Sigmoid colon (tissue), 7 donors: ENCODE data around the gene MAF. TPM values are rescaled to one million over a fixed set of nuclear protein-coding genes. Genes with fewer than 3 reads are reported as not detected.

Experiments used
- DNase-seq: peaks from one replicate; pipeline ENCODE4 v3.0.0-alpha.2; 2019
- H3K27ac ChIP-seq, 4 donors: fragments of 200-600 bp; sonication (generic); one replicate each; pipeline ENCODE4 v1.5.1; 2016 to 2019; ENCODE audit warnings: mild to moderate bottlenecking in 1 of 4
- H3K27me3 ChIP-seq, 3 donors: fragments of 200-600 bp; sonication (generic); one replicate each; pipeline ENCODE4 v1.5.1; 2019; ENCODE audit warnings: mild to moderate bottlenecking in 1 of 3
- H3K36me3 ChIP-seq, 4 donors: fragments of 200-600 bp; sonication (generic); one replicate each; pipeline ENCODE4 v1.5.1; 2016 to 2019
- H3K4me1 ChIP-seq, 4 donors: fragments of 200-600 bp; sonication (generic); one replicate each; pipeline ENCODE4 v1.5.1; 2017 to 2019
- H3K4me3 ChIP-seq, 4 donors: fragments of 200-600 bp; sonication (generic); one replicate each; pipeline ENCODE4 v1.5.1; 2017 to 2019; ENCODE audit warnings: mild to moderate bottlenecking in 2 of 4, moderate library complexity in 1 of 4
- H3K9me3 ChIP-seq, 4 donors: fragments of 200-600 bp in 3 of 4; sonication (generic) in 3 of 4; one replicate each; pipeline versions ENCODE4 v1.5.1 to v1.6.1; 2013 to 2019
- CTCF ChIP-seq, 4 experiments: fragments of 450-650 bp in 3 of 4; fragments of 200-600 bp in 1 of 4; IDR thresholded peaks; one replicate each; pipeline ENCODE4 v1.5.1; 2016 to 2019; ENCODE audit warnings: antibody characterized with exemption in 4 of 4, mild to moderate bottlenecking in 3 of 4, moderate library complexity in 2 of 4
- EP300 ChIP-seq, 4 donors: sonication (generic); formaldehyde crosslinking; IDR thresholded peaks; one replicate each; pipeline ENCODE4 v1.6.1; 2017; ENCODE audit warnings: antibody characterized with exemption in 4 of 4
- POLR2A ChIP-seq, 2 donors: fragments of 450-650 bp; IDR thresholded peaks; one replicate each; pipeline ENCODE4 v1.6.1; 2016; ENCODE audit warnings: antibody characterized with exemption in 2 of 2, mild to moderate bottlenecking in 2 of 2, moderate library complexity in 2 of 2
- POLR2AphosphoS5 ChIP-seq, 4 donors: sonication (generic); formaldehyde crosslinking; IDR thresholded peaks; one replicate each; pipeline ENCODE4 v1.6.1; 2017; ENCODE audit warnings: antibody characterized with exemption in 4 of 4
- WGBS, 2 donors: extraction: QIAGEN DNeasy Blood & Tissue Kit; methylation state at CpG; one replicate each; pipeline ENCODE4 v1.1.7; 2013; 5-methylcytosine and 5-hydroxymethylcytosine counted together
- intact Hi-C: fragments of 100-400 bp; cut with DNase I; formaldehyde crosslinking; loops from one replicate; pipeline ENCODE4 v1.15.1; 2023
- polyA plus RNA-seq, 3 donors: library from polyadenylated mRNA; stranded (reverse); fragments of 200-250 nt; gene quantifications; one replicate each; pipeline ENCODE4 v1.2.3, GENCODE V29; 2013
- total RNA-seq, 4 donors: library from RNA; depleted of rRNA; stranded (reverse); fragments of >200 nt; gene quantifications; one replicate each; pipeline ENCODE4 v1.1.0, GENCODE V29; 2016
- donor health status: healthy with polysubstance abuse.
- donor health status: Bipolar disorder and iron deficiency.
- donor health status: healthy.

MAF gene
- total and polyA plus RNA-seq, 7 donors: 6.0 to 46.3 (median 19.1) TPM

DNA sequence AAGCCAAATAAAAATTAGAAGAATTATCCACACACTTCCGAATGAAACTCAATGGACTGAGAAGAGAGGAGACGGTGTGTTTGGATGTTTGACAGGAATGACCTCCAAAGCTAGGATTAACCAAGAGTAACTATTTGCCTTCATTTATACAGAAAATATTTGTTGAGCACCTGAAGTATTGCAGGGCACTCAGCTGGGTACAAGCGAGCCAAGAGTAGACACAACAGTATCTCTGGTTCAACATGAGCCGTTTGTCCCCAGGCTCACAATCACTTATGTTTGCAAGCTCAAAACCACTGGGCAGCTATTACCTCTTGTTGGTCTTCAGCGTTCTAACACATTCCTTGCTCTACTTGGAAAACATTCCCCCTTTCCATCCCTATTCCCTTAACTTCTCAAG is 38.8 kb downstream of the MAF start:
- Histone ChIP-seq H3K9me3 (no peaks in the 10 kb centered on the region), H3K4me1 (no peaks in the 10 kb centered on the region), H3K27me3 (no peaks in the 10 kb centered on the region), H3K4me3 (no peak overlapping the region), H3K36me3 (no peaks in the 10 kb centered on the region), H3K27ac (no peak overlapping the region)
- no peak for DNase-seq
- WGBS, 2 donors: 78 to 90% methylated on average over 5 of the region's 5 CpGs
- intact Hi-C loops: no loop called here
- no peak for TF ChIP-seq POLR2AphosphoS5 (IDR thresholded peaks at IDR 0.05)
- TF ChIP-seq EP300 (IDR thresholded peaks at IDR 0.05): no peak
- no peak for TF ChIP-seq CTCF (IDR thresholded peaks at IDR 0.05)
- no peak for TF ChIP-seq POLR2A (IDR thresholded peaks at IDR 0.05)

DNA sequence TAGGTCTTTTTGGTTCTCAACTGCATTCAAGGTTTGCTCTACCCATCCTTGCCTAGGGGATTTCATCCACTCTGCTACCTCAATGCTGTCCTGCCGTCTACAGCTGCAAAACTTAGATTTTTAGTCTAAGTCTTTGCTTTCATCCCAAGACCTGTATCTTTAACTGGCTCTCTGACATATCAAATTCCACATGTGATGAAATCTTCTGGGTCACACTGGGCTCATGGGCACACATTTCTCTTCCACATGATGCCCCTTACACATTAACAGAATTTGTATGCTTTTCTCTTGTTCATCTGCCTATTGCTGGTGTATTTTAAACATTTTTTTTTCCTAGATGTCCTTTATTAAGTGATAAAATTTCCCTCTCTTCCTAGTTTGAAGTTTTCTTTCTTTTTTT is 39.6 kb downstream of the MAF start:
- no peak overlapping the region for H3K4me3 ChIP-seq
- TF ChIP-seq POLR2A (IDR thresholded peaks at IDR 0.05) (no peak), CTCF (IDR thresholded peaks at IDR 0.05) (no peak), POLR2AphosphoS5 (IDR thresholded peaks at IDR 0.05) (no peak), EP300 (IDR thresholded peaks at IDR 0.05) (no peak)
- no peaks in the 10 kb centered on the region for H3K9me3 ChIP-seq
- DNase-seq: no peak
- H3K27me3 ChIP-seq: no peaks in the 10 kb centered on the region
- intact Hi-C loops: no loop called here
- no peaks in the 10 kb centered on the region for H3K4me1 ChIP-seq
- 85 to 88% methylated on average over 1 of the region's 1 CpG for WGBS, 2 donors
- H3K36me3 ChIP-seq: no peaks in the 10 kb centered on the region
- no peak overlapping the region for H3K27ac ChIP-seq

DNA sequence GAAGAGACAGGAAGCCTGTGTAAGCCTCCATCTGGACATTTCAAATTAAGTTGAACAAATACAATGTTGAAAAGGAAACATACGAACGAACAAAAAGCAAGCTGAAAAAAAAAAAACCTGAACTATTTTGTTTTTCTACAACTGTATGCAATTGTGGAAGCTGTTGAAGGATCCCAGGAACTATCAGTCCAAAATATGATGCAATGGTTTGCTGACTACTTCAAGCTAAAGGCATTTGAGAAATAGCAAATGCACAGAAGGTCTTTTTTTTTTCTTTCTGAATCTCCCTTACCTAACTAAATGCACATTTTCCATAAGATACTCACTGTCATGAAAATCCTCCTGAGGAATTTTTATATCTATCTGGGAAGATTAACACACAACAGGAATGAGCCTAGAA is 40.2 kb downstream of the MAF start:
- WGBS, 2 donors: 73 to 79% methylated on average over 2 of the region's 2 CpGs
- Histone ChIP-seq H3K36me3 (no peaks in the 10 kb centered on the region), H3K4me3 (no peak overlapping the region), H3K27ac (no peak overlapping the region), H3K27me3 (no peaks in the 10 kb centered on the region), H3K4me1 (no peaks in the 10 kb centered on the region), H3K9me3 (no peaks in the 10 kb centered on the region)
- DNase-seq: no peak
- no peak for TF ChIP-seq EP300 (IDR thresholded peaks at IDR 0.05)
- TF ChIP-seq CTCF (IDR thresholded peaks at IDR 0.05): no peak
- TF ChIP-seq POLR2A (IDR thresholded peaks at IDR 0.05): no peak
- TF ChIP-seq POLR2AphosphoS5 (IDR thresholded peaks at IDR 0.05): no peak
- intact Hi-C loops: no loop called here

DNA sequence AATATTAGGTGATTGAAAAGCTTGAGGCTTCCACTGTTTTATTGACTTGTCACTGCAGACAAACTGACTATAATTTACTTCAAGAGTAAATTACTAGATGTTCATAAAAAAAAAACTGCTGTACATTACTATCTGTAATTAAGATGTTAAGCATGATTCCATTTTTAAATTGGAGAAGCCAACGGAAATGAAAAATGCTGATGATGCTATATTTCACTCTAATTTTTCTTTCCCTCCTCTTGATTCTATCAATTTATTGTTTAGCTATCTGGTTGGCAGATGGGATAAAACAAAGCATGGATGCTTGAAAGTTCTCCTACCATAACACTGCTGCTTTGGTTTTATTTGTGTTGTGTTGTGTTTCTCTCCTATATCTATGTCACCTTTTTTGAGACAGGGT is 41.0 kb downstream of the MAF start:
- intact Hi-C loops: no loop called here
- no peak for DNase-seq
- Histone ChIP-seq H3K27ac (no peak overlapping the region), H3K27me3 (no peaks in the 10 kb centered on the region), H3K4me1 (no peaks in the 10 kb centered on the region), H3K9me3 (no peaks in the 10 kb centered on the region), H3K36me3 (no peaks in the 10 kb centered on the region), H3K4me3 (no peak overlapping the region)
- no peak for TF ChIP-seq POLR2AphosphoS5 (IDR thresholded peaks at IDR 0.05)
- TF ChIP-seq CTCF (IDR thresholded peaks at IDR 0.05): no peak
- no peak for TF ChIP-seq POLR2A (IDR thresholded peaks at IDR 0.05)
- no peak for TF ChIP-seq EP300 (IDR thresholded peaks at IDR 0.05)
- WGBS, 2 donors: 47 to 89% methylated on average over 1 of the region's 1 CpG

GRCh38 chr16:79557421-79557820 is 43.1 kb downstream of the MAF start:
- H3K4me3 ChIP-seq: no peak overlapping the region
- no peaks in the 10 kb centered on the region for H3K9me3 ChIP-seq
- DNase-seq: no peak
- TF ChIP-seq POLR2AphosphoS5 (IDR thresholded peaks at IDR 0.05): no peak
- no peak for TF ChIP-seq EP300 (IDR thresholded peaks at IDR 0.05)
- no peak for TF ChIP-seq CTCF (IDR thresholded peaks at IDR 0.05)
- TF ChIP-seq POLR2A (IDR thresholded peaks at IDR 0.05): no peak
- no peaks in the 10 kb centered on the region for H3K27me3 ChIP-seq
- intact Hi-C loops: no loop called here
- H3K4me1 ChIP-seq: no peaks in the 10 kb centered on the region
- H3K36me3 ChIP-seq: no peaks in the 10 kb centered on the region
- H3K27ac ChIP-seq: no peak overlapping the region
- WGBS, 2 donors: 23 to 60% methylated on average over 3 of the region's 3 CpGs
